Hippocampal formation (tissue), 2 donors: Measurements from ENCODE around the gene MSRB3.

Experiments
- DNase-seq, 2 donors: peaks; one replicate each; lab custom pipeline; 2025; lab: John Stamatoyannopoulos, UW

Gene MSRB3

DNA sequence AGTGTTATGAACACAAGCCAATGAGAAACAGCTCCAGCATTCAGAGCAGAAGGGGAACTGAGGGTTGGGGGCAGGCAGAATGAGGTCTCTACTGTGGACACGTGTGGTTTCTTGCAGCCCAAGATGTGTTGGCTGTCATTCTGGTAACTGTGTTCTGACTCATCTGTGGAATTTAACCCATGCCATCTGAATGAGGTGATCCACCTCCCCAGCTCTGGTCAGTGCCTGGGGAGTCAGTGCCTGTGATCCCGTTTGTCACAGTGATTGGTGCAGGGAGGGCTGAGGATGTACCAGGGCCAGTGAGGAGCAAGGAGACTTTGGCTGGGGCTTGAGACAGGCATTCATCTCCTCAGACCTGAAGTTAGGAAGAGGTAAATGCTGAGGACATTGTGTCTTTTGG is 216.8 kb downstream of the MSRB3 start:
- DNase-seq: no peak

DNA sequence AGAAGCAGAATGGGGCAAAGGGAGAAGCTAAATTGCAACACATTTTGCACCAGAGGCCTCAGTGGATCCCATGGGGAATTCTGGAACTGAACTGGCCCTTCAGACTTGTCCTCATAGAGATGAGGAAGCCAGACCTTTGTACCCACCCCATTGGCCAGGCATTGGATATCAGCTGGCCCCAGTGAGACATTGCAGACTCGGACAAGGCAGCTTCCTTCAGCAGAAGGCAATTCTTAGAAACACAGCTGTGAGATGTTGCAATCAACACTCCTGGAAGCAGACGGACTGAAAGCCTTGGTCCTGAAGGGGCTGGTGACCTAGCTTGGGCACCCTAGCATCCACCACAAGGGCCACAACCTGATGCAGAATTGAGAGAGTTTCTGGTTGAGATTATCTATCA is 218.1 kb downstream of the MSRB3 start:
- DNase-seq: no peak

DNA sequence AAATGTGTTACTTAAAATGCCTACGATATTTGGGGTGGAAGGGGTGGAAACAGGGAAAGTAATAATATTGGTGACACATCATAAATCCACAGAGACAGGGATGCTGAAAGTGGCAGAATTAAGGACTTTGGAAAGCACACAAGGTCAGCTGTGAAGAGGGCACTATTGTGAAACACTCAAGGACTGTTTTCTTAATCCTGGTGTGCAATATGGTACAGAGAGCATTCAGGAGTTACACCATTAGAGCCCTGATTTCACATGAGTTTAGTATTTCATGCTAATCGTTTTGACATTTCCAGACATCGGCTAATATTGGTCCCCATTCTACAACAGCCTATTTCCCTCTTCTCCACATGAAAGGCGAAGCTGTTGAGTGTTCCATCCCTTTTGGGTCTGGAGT is 219.2 kb downstream of the MSRB3 start:
- no peak for DNase-seq

DNA sequence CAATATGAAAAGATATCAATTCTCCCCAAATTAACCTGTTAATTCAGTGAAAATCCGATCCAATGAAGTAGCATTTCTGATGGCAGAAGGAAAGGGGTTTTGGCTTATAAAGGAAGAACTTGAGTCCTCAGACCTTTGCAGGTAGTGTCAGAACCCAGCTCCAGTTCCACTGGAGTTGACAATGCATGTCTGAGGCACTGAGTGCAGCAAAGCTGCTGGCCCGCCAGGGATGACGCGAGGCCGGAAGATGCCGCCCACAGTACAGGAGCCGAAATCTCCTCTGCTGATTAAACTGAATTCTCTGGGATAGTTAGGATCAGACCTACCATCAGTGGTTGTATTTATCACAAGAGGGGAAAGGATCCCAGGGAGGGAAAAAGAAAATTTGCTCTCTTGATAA is 220.7 kb downstream of the MSRB3 start:
- DNase-seq: no peak

DNA sequence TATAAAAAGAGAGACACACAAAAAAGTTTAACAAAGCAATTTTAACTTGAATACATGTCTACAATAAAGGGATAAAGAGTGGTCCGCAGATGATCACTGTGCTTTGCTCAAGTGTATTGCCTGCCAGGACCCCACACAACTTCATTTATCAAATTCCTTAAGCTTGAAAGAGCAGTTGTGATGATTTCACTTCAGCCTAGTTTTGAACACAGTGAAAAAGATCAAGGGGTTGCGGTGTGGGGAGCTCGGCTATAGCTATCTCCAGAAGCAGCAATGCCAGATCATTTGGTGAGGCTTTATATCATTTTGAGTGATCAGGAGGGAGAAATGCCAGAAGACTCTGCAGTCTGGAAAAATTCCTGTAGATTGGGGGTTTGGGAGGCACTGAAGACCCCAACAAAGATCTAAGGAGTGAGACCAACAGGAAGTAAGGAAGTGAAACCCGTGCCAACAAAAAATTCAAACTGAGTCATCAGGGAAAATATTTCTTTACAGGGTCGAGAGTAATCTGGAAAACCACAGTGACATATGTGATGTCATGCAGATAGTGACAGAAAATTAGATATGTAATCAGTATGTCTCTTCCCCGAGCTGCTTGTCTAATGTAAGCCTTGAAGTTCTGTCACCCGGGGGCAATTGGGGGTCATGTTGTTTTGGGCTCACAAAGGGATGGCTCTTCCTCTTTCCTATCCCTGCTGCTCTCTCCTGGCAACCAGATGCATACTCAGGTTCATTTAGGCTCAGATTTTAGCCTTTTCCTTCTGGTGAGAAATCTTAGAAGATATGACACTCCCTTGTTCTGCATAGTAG is 221.8 kb downstream of the MSRB3 start:
- no peak for DNase-seq

DNA sequence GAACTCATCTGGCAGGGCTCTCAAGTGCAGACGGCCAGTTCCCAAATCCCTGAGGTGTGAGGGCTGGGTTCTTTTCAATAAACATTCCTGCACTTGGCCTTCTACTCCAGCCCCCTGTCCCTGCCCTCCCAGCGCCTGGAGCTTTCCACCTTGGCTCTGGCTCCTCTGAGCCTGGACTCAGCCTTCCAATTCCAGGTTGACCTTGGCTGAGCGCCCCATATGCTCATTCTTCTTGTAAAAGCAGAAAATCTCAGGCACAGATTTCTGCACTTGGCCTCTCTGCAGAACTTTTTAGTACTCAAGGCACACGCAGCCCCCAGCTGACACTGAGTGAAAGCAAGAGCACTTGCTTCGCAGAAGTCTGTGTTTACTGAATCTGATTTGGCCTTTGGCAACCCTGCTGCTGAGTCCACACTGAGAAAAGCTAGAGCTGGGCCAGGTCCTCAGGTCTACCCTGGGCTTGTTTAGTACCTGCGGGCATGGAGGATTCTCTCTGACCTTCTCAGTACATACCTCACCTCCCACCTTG is 222.7 kb downstream of the MSRB3 start:
- DNase-seq: peak in 1 of 2 donors; percentile 26

DNA sequence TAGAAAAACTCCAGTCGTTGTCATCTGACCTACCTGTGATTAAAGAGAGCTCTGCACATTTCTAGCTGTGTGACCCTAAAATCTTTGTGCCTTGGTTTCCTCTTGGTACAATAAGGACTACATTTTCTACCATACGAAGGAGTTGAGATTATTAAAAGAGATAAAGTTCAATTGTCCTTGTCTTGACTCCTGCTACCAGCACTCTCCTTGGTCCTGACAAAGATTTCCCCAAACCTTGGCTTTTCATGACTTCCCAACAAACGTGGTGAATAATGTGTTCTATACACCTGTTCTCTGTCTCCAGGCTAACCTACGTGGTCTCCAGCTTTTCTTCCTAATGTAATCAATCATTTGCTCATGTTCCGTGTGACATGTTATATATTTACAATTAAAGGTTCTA is 223.5 kb downstream of the MSRB3 start:
- DNase-seq: no peak

DNA sequence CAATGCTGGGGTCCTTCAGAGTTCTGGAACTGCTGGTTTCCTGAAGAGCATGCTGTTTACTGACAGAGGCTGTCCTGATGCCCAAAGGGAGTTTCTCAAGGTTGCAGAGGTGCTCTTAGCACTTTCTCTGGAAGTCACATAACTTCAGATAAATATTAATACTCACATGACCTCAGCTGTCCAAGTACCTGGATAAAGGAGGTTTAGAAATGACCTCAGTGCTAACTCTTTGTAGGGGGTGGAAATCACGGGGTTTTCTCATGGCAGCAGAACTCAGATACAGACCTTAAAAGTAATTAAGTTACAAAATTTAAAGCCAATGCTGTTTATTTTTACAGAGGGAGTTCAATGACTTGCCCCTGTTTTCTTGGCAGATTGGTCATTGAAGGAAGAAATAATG is 225.9 kb downstream of the MSRB3 start:
- no peak for DNase-seq

DNA sequence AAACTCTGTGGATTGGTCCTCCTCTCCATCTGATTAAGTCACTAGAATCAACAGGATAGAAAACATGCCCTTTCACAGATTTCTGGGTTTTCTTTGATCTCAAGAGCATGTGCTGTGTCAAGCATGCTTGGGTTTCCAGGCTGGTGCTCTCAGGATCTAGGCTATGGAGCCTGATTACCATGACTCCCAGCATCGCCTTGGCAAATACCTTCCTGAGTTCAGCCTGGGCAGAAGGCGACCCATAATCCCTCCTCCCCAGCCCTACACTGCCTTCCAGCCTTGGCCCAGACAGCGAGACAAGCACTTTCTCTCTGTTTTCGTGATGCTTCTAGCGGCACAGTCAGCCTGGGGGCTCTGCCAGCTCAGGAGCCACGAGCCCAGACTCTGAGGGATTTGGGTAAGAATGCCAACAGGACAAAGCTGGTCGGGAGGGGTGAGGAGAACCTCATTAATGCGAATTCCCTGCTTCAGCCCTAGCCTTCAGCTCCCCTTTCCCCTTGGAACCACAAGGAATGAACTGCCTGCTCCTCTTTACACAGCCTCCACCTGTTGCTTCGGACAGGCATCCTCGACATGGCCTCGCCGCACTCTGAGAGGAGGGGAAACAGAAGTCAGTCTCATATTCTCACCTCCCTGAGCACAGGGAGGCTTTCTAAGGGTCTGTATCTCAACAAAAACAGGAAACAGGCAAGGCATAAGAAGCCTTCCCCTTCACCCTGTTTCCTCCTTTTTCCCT is 227.1 kb downstream of the MSRB3 start:
- DNase-seq: no peak

DNA sequence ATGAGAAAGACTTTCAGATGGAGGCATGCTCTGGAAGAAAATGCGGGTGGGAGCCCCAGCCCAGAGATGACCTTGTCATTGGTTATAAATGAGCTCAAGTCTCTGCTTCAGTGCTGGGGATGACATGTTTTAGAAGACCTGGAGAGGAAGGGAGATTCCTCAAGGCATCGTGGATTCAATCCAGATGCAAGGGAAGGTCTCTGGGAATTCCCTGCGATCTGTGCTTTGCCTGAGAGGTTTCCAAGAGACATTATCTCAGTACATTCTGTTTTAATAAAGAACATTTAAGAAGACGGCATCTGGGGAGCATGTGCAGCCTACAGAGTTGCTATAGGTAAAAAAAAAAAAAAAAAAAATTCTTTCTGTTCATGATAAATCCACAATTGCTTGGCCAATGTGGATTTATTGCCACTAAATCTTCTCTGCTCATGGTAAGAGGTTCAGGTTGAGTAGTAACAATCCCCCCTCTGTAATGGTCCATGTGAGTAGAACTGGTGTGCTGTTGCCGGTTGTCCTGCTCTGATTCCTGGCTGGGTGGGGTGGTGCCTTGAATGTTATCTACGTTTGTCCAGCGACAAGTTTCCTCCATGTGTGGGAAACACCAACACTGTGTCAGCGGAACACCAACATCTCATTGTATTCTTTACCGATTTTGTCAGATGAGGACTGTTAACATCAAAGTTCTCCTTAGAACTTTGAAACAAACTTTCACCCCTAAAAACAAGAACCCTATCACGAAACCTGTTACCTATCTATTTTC is 230.0 kb downstream of the MSRB3 start:
- DNase-seq: no peak

DNA sequence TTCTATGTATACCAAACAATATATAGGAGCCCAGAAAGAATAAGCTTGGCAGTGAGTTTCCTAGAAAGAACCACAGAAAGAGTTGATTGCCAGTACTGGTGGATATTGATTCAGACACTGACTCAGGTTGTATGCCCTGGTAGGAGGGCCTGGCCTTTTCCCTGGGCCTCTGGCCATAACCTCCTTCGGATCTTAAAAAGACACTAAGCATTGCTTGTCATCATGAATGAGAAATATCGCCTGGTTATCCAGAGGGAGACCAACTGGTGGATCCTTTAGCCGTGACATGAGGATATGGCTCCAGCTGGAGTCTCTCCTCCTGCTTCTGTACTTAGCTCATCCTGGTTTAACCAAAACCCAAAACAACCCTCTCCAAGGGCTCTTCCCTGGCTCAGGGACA is 231.5 kb downstream of the MSRB3 start:
- DNase-seq: no peak

DNA sequence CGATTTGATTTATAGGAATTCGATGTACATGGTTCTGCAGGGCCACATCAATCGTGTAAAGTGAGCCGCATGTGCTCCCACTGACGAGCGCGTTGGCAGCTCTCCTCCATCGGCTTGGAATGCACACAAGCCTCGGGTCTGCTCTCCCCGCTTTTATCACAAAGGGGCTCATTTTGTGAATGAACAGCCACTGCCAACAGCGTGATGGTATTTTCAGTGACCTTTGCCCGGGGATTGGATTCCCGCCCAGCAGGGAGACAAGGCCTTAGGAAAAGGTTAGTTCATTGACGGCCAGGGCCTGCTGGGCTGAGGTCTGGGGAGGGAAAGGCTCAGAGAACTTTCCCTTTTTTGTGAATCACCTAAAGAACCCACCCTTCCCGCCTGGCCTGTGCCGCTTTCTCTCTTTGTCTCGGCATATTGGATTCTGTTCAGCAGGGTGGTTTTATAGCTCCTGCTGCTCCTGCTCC is 232.1 kb downstream of the MSRB3 start:
- peak; percentile 16 to 56 for DNase-seq

DNA sequence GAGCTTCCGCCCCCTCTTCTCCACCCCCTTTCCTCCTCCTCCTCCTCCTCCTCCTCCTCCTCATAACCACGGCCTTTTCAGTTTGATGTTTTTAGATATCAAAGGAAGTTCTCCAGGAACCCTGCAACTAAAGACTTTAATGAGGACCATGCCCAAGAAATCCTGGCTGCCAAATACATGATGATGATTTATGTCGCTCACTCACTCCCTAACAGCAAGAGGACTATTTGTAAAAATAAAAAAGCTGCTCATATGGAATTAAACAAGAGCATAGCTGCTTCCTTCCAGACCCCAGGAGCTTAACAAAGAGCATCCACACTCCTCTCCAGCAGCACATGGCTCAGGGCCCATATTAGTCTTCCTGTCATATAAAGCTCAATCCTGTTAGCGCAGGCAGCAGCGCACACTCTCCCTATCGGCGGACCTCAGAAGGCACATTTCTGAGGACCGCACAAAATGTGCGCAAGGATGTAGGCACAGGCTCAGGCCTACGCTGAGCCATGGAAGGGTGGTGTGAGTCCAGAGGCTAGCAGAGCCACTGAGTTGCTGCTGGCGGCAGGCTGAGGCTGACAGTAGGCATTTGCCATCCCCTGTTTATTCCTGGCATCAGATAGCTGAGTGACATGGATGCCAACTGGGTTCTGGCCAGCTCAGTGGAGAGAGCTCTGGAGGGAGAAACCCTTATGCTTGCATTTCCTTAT is 232.8 kb downstream of the MSRB3 start:
- peak; percentile 2 to 24 for DNase-seq

DNA sequence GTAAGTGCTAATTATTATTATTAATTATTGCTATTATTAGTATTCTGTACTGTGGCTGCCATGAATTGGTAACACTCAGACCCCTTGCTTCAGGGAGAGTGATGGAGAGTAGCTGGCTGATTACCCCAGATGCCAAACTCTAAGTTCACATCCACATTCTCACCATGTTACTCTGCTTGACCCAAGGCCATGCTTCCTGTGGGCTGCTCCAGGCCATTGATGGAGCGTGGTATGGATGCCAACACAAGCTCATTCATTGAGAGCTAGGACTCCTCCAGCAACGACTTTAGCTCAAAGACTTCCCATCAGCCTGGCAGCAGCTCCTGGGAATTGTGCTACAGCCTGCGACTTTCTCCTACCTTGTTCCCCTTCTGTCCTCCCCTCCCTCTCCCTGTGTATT is 233.4 kb downstream of the MSRB3 start:
- DNase-seq: no peak
